Frontal cortex (tissue), 4 donors: ENCODE results near the gene GPS2. TPM values are rescaled to one million over a fixed set of nuclear protein-coding genes. Genes with fewer than 3 reads are reported as not detected.
"Not testable (repeated sequence)": the region's sequence is repeated elsewhere in the genome, so short reads cannot be mapped to it uniquely, and the experiment has no call there.

Source experiments
- DNase-seq, 2 donors: peaks; one replicate each; pipeline ENCODE4 v3.0.0; 2012; ENCODE audit warnings: low spot score in 2 of 2
- FAIRE-seq: peaks from 2 replicates; lab custom pipeline; 2012; peaks lifted over from hg19 to GRCh38; lab: Jason Lieb, UNC
- total RNA-seq: library from RNA; depleted of rRNA; stranded (reverse); fragments of >200 nt; gene quantifications from one replicate; pipeline ENCODE4 v1.2.3, GENCODE V29; 2014
- donor health status: control.
- donor health status: control.
- donor health status: control.

Gene GPS2
- total RNA-seq, 1 donor from 2014 or later: 35.5 TPM

DNA sequence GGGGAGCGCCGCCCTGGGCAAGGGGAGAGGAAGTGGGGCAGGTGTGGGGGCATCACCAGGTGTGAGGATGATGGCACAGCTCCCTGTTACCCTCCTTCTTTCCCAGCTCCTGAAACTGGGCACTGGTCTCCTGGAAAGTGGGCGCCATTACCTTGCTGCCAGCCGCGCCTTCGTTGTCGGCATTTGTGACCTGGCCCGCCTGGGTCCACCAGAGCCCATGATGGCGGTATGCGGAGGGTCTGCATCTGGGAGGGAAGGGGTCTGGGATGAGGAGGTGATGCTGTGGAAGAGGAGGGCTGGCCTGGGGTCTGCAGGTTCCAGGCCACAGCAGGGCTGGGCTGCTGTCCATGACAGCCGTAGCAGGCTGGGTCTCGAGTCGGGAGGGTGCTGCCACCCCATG is 26.7 kb upstream of the GPS2 start:
- DNase-seq: no peak
- no peak for FAIRE-seq

DNA sequence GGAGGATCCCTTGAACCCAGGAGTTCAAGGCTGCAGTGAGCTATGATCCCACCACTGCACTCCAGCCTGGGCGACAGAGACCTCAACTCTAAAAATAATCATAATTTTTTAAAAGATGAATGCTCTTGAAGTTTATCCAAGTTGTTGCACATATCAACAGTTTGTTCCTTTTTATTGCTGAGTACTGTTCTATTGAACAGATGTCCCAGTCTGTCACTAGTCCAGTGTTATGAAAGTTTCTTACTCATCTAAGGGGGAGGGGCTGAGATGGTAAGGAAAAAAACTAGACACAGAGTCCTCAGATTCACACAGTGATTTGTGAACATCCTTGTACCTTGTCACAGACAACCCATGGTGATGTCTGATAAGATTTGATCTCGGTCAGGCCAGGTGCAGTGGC is 25.0 kb upstream of the GPS2 start:
- DNase-seq (no peak), FAIRE-seq (no peak)

DNA sequence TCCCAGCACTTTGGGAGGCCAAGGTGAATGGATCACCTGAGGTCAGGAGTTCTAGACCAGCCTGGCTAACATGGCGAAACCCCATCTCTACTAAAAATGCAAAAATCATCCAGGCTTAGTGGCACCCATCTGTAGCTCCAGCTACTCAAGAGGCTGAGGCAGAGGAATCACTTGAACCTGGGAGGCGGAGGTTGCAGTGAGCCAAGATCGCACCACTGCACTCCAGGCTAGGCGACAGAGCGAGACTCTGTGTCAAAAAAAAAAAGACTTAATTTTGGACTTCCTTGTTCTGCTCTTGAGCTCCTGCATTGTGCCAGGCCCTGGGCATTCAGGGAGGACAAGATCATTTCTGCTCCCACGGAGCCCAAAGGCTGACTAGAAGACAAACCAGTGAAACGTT is 22.4 kb upstream of the GPS2 start:
- FAIRE-seq, DNase-seq: not testable (repeated sequence)

DNA sequence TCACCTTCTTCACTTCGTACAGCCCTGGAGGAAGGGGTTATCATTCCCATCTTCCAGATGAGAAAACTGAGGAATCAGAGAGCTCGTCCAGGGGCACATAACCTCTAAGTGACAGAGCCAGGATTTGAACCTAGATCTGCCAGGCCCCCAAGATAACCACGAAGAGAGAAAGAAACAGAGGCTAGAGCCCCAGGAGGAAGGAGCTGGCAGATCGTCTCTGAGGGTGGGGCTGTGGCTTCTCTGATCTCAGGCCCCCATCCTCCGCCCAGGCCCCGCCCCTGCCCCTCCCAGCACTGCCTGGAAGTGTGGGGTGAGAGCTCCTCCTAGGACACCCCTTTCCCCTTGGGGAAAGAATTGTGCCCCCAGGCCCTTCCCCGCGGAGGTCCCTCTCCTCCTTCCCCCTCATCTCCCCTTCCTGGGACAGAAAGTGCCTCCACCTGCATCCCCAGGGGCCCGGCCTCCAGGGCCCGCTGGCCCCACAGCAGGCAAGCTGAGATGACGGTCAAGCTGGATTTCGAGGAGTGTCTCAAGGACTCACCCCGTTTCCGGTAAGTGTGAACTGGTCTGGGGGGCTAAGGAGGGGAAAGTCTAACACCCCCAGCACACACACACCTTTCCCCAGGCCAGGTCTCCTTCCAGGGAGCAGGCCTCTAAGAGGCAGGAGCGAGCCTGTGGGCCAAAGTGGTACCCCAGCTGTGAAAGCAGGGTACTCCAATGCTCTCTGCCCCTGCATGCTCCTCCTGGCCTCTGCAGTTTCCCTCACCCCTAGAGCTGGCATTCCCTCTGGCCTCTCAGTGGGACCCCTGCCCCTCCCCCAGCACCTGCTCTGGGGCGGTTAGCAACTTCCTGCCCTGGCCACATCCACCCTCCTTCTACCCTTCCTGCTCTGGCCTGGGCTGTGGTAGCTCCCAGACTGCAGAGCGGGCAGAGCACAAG is 21.3 kb upstream of the GPS2 start, which contains the start of gene ACAP1:
Gene ACAP1 (plus strand): TSS at position 290 of the 936 bp plus-strand sequence. CDS start 206 bp downstream, at position 496.
- FAIRE-seq (no peak), DNase-seq (no peak)

DNA sequence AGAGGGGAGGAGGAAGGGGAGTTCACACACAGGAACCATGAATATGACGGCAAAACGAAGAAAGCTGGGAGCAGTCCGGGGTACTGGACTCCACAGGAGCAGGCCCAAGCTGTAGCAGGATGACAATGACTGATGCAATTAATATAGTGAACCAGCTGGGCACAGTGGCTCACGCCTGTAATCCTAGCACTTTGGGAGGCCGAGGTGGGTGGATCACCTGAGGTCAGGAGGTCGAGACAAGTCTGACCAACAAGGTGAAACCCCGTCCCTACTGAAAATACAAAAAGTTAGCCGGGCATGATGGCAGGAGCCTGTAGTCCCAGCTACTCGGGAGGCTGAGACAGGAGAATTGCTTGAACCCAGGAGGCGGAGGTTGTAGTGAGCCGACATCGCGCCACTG is 20.6 kb upstream of the GPS2 start:
- not testable (repeated sequence) for FAIRE-seq, DNase-seq

DNA sequence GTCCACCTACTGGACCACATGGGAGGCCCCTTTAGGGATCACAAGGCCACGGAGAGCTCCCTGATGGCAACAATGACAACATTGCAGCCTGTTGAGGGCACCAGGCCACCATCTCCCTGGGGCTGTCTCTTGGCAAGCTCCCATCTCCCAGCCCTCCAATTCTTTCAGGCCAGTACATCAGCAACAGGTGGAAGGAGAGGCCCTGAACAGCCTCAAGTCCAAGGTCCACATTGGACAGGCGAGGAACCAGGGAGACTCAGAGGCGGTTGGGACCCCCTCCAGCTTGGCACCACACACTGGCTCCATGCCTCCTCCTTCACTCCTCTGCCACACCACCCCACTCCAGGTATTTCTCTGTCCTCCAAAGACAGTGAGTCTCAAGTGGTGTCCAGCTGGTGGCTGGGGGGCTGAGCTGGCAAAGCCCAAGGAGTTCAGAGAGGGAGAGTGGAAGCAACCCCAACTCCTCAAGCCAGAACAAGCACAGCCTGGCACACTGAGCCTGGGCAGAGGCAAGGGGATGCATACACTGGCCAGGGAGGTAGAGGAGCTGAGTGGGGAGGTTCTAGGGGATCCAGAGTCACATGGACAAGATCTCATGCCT is 19.9 kb upstream of the GPS2 start:
- DNase-seq (no peak), FAIRE-seq (no peak)

DNA sequence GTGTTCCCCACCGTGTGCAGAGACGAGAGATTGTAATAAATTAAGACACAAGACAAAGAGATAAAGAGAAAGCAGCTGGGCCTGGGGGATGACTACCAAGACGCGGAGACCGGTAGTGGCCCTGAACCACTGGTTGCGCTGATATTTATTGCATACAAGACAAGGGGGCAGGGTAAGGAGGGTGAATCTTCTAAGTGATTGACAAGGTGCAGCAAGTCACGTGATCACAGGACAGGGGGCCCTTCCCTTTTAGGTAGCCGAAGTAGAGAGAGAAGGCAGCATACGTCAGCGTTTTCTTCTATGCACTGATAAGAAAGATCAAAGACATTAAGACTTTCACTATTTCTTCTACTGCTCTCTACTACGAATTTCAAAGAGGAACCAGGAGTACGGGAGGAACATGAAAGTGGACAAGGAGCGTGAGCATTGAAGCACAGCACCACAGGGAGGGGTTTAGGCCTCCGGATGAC is 17.5 kb upstream of the GPS2 start:
- not testable (repeated sequence) for FAIRE-seq, DNase-seq

DNA sequence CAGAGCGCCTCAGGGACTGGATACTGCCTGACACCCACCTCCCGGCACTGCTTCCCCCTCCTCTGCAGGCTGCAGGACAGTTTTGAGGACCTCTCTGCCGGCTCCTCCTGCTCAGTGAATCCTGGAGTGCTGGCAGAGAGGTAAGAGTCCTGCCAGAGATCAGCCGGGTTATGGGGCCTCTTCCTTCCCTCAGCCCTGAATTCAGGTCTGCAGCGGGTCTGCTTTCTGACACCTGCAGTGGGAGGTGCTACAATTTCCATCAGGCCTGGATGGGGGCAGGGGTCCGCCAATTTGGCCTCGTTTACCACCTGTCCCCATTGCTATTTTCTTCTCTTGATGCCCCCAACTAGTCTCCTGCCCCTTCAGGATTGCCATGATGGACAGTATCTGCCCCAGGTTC is 17.0 kb upstream of the GPS2 start:
- FAIRE-seq: no peak

DNA sequence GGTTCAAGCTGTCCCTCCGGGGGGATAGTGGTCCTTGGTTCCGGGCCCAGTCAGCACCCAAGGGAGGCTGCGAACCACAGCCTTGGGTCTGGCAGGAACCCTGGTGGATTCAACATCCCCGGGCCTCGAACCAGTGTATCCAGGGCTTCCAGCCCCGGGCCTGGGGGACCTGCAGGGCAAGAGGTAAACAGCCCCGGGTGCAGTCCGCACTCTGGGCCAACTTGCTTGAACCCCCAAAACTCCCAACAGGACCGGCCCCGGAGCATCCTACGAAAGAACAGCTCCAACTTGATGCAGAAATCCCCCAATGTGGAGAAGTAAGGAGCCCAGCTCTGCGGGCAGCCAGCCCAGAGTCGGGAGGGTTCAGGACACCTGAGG is 15.5 kb upstream of the GPS2 start:
- FAIRE-seq (no peak), DNase-seq (no peak)

More for the DNA sequence above, 17.0 kb upstream of the GPS2 start:
- DNase-seq: no peak

DNA sequence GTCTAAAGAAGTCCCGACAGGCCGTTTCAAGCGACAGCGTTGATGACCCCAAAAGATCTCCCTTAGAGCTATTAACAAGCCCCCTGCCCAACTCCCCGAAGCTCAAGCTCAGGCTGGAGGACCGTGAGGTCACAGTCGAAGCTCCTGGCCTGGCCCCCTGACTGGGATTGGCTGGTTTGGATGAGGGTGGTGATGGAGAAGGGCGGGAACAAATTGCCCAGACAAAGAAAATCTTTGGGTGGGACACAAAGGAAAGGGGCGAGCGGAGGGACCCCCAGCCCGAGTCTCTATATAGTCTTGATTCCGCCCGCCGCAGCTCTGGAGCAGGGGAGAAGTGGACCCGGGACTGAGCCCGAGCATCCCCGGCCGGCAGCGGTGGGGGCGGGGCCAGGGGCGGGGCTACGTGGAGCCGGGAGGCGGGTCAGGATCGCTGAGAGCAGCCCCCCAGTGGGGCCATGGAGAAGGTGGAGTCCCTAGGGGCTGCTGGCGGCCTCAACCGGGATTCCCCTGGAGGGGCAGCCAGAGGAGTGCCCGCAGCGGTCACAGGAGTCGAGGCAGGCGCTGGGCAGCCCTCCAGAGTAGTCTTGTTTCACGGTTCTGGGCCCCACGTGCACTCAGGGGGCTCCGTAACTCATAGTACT is 15.0 kb upstream of the GPS2 start:
- peak; percentile 81 to 86 for DNase-seq
- FAIRE-seq: no peak

DNA sequence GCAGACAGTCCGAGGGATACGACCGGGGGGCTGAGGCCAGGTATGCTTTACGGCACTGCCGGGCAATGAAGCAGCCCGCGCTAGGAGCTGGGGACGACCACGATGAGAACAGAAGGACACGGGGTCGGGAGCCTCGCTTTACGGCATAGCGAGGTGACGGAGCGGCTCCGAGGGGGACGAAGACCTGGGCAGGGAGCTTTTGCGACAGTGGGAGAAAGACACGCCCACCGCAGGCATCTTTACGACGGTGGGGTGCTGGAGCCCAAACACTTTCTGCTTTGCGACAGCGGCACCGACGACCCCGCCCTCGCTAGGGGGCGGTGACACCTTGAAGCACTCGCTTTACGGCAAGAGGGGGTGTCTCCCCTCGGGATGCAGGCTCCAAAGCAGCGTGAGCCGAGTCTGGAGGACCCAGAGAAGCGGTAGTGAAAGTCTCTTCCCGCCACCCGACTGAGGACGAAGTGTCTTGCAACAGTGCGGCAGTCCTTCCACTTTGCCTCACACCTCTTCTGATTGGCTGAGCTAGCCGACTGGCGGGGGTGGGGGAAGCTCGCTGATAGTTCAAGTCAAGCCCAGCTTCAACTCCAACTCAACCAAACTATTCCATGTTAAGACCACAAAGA is 14.3 kb upstream of the GPS2 start:
- DNase-seq (peak; percentile 98 to 99), FAIRE-seq (no peak)

DNA sequence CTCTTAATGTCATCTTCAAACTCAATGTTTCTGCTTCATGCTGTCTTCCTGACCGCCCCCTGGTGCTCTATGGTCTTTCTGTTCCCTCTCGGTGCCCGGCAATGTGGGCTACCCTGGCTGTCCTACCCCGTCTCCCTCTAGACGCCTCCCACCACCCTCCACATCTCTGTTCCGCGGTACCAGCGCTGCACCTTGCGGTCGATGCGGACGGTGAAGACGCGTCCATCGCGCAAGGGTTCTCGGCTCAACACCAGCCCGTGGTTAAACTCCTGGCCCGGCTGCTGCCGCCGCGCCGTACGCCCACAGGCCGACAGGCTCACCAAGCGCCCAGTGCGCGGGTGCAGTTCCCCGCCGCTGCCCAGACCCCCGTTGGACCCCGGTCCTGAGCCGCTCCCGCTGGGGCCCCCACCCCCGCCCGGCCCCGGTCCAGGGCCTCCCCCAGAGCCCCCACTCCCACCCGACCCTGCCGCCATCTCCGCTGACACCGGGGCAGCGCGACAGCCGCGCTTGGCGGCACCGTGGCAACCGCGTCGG is 13.7 kb upstream of the GPS2 start, which contains the start of gene NEURL4:
Gene NEURL4 (minus strand): TSS at position 496 of the 534 bp plus-strand sequence. CDS start 23 bp downstream, at position 473.
- FAIRE-seq (no peak), DNase-seq (peak in 1 of 2 donors; percentile 55)

DNA sequence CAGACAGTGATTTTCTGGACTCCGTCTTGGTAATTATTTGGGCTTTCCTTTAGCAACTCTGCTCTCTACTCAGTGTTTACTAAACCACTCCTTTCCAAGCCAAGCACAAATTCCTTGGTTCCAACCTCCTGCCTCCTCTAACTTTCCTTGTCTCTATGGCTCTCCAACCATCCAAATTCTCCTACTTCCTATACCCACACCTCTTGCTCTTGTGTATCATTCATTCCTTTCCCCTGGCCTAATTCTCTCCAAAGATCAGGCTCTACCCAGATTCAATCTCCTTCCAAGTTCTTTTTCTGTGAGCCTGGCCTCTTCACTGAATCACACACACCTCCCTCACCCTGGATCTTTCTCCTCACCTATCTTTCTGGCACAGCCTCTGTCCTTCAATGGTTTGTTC is 12.8 kb upstream of the GPS2 start:
- FAIRE-seq: no peak

DNA sequence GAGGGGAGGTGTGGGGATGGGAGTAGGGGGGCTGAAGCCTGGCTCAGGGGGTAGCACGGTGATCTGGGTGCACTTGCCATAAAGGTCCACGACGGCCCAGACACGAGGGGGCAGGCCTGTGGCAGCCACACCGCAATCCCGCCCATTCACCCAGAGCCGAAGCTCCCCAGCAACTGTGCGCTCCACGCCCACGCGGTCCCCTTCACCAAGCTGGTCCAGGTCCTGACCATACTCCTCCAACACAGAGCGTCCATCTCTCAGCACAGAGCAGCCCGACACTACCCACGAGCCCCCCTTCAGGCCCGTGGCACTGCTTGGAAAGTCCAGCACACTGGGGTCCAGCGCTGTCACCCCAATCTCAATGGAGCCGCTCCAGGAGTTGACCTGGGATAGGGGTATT is 12.3 kb upstream of the GPS2 start:
- no peak for FAIRE-seq

More for the DNA sequence above, 12.8 kb upstream of the GPS2 start:
- no peak for DNase-seq

DNA sequence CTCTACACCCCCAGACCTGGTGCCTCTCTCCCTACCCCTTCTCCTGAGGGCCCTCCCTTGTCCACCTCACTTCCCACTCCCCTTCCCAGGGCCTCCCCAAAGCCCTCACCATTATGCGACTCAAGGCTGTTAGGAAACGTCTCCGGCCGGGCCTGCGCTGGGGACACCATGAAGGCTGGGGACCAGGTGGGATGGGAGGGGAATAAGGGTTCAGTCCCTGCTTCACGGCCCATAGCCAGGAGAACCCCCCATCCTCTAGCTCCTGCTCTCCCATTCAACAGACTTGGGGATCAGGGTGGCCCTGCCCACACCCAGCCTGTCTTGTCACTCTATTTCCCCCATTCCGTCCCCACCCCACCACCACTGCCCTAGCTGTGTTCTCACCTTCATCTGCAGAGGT is 11.9 kb upstream of the GPS2 start:
- no peak for FAIRE-seq

More for the DNA sequence above, 12.3 kb upstream of the GPS2 start:
- DNase-seq: peak in 1 of 2 donors; percentile 14

DNA sequence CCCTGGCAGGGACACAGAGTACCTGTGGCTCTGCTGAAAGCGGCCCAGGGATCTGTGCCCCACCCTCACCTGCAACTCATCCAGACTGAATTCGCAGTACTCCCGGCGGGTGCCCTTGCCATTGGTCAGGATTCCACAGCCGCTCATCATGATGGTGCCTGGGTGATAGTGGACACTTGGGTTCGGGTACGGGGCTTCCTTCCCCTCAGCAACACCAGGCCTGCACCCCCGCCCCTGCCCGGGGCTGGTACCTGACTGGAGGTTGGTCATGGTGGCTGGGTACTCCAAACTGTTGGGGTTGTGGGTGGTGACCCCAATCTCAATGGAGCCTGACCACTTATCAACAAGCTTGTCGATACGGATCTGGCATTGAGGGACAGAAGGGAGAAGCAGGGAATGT is 11.0 kb upstream of the GPS2 start:
- DNase-seq: peak in 1 of 2 donors; percentile 19
- no peak for FAIRE-seq

More for the DNA sequence above, 11.9 kb upstream of the GPS2 start:
- DNase-seq: peak in 1 of 2 donors; percentile 22

DNA sequence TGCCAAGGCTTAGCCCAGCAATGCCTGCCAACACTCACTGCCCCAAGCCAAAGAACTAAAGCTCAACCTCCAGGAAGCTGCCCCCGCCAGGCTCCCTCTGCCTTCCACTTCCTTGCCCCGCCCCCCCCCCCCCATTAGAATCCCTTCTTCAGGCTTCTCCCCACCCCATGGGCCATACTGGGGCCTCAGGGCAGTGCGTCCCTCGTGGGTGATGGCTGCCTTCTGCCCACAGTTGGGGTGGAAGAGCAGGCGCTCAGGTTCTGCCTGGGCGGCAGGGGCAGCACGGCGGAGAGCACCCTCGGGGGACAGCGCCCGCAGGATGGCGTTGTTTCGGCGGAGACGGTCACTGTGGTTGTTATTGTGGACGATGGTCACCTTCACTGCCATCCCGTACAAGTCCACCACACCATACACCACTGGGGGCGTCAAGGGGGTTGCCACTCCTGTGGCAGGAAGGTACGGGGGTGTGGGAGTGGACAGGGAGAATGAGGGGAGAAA is 9.9 kb upstream of the GPS2 start:
- FAIRE-seq (no peak), DNase-seq (no peak)

DNA sequence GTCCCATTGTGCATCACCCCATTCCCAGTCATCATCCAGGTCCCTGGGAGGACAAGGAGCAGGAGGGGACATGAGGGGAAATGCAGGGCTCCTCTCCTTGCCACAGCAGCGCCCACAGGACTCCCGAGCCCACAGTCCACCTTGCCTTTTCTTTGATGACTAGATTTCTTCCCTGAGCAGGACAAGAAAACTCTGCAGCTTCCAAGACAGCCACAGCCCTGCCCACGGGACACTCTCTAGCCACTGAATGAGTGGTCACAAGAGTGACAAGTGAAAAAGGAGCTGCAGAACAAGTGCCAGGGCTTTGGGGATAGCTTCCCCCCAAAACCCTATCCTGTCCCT is 9.2 kb upstream of the GPS2 start:
- DNase-seq: no peak
- no peak for FAIRE-seq

DNA sequence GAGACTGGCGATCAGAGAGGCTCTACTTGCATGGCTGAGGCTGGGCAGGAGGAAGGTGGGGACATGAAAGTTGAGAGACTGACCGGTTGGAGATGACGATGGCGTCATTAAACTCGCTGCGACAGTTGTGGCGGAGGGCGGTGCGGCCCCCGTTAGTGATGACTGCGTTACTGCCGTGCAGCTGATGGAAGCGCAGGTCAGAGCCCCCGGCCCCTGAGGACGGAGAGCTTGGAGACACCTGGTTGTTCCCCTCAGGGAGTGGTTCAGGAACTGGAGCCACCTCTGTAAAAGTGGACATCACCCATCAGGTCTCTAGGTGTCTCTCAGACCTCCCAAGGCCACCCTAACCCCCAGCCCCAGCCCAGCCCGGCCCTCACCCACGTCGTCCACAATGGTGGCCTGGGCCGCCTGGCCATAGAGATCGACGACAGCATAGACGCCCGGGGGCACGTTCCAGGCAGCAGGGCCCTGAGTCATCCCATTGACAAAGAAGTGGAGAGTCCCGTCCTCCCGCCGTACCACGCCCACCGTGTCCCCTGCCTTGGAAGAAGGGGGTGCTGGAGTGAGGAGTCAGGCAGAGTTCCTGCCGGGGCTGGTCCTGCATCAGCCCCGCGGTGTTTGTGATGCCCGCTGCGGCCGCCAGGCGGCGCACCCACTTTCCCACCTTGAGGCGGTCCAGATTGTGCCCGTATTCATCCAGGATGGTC is 8.7 kb upstream of the GPS2 start:
- FAIRE-seq: no peak

More for the DNA sequence above, 8.7 kb upstream of the GPS2 start:
- DNase-seq: peak; percentile 51 to 69
